SK-N-SH (cell line): Measurements from ENCODE around the gene FATE1.

Experiments
- CHD2 ChIP-seq: fragments of 150-350 bp; IDR thresholded peaks from 2 replicates; pipeline ENCODE4 v1.6.1; 2018; ENCODE audit warnings: low read length; ENCODE audit not compliant: partially characterized antibody
- CTCF ChIP-seq: fragments of 200-600 bp; sonication (generic); IDR thresholded peaks from 2 replicates; pipeline ENCODE4 v1.6.1; 2017; ENCODE audit warnings: antibody characterized with exemption, mild to moderate bottlenecking, moderate library complexity
- EP300 ChIP-seq, 2 experiments: IDR thresholded peaks; 2 replicates each; pipeline versions ENCODE4 v1.4.0 to v1.6.1; 2012; ENCODE audit warnings: borderline replicate concordance in 1 of 2, low read depth in 1 of 2, low read length in 1 of 2
- EZH2phosphoT487 ChIP-seq: fragments of 200-600 bp; sonication (generic); IDR thresholded peaks from 2 replicates; pipeline ENCODE4 v1.6.1; 2017; ENCODE audit warnings: low read depth, mixed run types, mild to moderate bottlenecking, antibody characterized with exemption, moderate library complexity, borderline replicate concordance
- MXI1 ChIP-seq: IDR thresholded peaks from 2 replicates; pipeline ENCODE4 v1.6.1; 2012; ENCODE audit warnings: mild to moderate bottlenecking, low read depth, low read length, improper control_type of control experiment
- NFIC ChIP-seq: IDR thresholded peaks from 2 replicates; pipeline ENCODE4 v1.4.0; 2012; ENCODE audit warnings: borderline replicate concordance
- SIN3A ChIP-seq: IDR thresholded peaks from 2 replicates; pipeline ENCODE4 v1.6.1; 2012; ENCODE audit warnings: low read depth, mild to moderate bottlenecking, low read length, moderate library complexity, borderline replicate concordance
- SMC3 ChIP-seq: IDR thresholded peaks from 2 replicates; pipeline ENCODE4 v1.6.1; 2012; ENCODE audit warnings: low read depth, low read length, improper control_type of control experiment
- ZBTB33 ChIP-seq: IDR thresholded peaks from 2 replicates; pipeline ENCODE4 v1.4.0; 2012; ENCODE audit warnings: low read depth, borderline replicate concordance

DNA sequence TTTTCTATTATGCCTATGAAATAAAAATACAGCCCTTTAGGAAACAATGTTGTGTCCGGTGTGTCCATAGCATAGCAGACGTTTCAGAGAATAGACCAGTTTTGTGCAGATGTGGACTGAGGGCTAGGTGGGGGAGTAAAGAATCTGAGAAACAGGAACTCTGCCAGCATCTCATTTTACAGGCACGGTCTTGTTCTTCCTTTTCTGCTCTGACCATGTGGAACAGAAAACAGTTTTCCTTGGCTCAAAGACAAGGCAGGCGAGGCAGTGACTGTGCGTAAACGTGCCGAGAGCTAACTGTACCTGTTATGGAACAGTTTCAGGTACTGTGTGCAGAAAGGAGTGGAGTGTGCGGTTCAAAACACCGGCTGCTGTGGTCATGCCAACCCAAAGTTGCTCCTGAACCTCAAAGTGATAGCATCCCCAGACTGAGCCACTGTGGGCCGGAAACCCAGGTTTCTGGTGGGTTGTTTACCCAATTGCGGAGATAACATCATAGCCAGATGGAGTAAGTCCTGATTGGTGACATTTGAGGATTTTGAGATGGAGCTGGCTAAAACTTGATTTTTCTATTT lies 38.9 kb downstream of the FATE1 start:
- TF ChIP-seq ZBTB33 (no peak), CTCF (no peak), SIN3A (no peak), MXI1 (no peak), NFIC (no peak), CHD2 (no peak), SMC3 (no peak), EP300 (IDR thresholded peaks at IDR 0.05; ENCODE audit: borderline replicate concordance in 1 of 2, low read depth in 1 of 2, low read length in 1 of 2) (no peak), EZH2phosphoT487 (no peak)
